ENCODE measurements around the gene JAG2.

JAG2 gene

DNA sequence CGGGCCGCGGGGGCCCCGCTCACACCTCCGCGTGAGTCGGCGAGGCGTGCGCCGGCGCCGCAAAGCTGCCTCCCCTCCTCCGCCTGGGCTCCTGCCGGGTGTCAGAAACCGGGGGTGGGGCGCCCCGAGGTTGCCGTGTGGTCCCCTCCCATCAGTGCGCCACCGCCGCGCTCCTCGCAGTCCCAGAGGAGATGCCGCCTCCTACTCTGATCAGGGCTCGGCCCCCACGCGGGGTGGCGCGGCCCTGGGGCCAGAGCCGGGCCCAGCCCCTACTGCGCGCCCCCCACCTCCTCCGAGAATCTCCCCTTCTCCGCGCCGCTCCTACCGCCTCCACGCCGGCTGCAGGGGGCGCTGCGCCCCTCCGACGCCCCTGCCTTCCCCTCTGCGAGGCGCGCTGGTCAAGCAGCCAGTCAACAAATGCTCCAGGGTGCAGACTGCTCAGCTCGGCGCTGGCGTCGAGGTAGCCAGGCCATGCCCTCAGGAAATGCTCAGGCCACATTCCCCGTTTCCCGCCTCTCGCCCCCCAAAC is 467 bp upstream of the JAG2 start:
- Mint-ChIP-seq H3K4me1 (ENCODE audit: low read depth) (peaks cover 11% of the 10 kb centered on the region), H3K27me3 (ENCODE audit: low read depth) (peaks cover 20% of the 10 kb centered on the region), H3K27ac (no peak overlapping the region), H3K9me3 (no peaks in the 10 kb centered on the region), H3K4me3 (peak overlapping the region; percentile 67), H3K36me3 (ENCODE audit: low read depth) (no peaks in the 10 kb centered on the region)

DNA sequence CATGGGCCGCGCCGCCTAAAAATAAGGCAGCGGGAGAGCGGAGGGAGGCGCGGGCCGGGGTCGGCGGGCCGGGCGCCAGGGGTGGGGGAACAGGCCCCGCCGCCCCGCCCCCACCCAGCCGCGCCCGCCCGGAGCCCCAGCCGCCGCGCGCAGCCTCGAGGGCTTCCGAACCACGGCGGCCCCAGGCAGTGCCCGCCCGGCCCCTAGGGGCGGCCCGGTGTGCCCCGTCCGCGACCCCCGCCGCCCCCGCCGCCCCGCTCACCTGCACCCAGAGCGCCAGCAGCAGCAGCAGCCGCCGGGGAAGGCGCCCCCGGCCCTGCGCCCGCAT is 519 bp downstream of the JAG2 start:
- Mint-ChIP-seq H3K4me3 (peak overlapping the region; percentile 14), H3K27ac (no peak overlapping the region), H3K4me1 (ENCODE audit: low read depth) (peaks cover 11% of the 10 kb centered on the region), H3K9me3 (no peaks in the 10 kb centered on the region), H3K27me3 (ENCODE audit: low read depth) (peaks cover 20% of the 10 kb centered on the region), H3K36me3 (ENCODE audit: low read depth) (no peaks in the 10 kb centered on the region)

DNA sequence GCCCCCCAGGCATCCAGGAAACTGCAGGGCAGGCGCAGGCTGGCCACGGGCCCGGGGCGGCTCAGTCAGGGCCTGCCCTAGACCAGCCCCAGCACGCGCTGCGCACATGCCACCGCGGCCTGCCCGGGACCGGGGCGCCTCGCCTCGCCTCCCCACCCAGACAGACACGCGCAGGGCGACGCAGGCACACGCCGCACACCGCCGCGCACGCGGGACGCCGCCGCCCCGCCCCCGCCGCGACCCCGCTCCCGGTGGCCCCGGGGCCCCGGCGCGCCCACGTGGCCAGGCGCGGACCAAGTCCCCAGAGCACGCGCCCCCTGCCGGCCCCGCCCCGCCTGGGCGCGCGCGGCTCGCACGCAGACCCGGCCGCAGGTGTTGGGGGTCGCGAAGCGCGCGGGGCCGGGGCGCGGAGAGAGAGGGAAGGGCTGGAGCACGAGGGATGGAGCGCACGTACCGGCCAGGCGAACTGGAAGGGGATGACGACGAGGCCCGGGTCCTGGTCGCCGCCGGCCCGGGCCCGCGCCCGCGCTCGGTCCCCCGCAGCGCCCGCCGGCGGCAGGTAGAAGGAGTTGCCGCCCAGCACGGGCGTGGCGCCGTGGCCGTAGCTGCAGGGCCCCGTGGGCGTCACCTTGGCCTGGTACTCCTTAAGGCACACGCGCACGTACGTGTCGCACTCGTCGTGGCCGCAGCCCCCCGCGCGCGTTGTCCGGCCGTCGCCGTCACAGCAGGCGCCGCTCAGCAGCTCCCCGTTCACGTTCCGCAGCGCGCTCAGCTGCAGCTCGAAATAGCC is 1.1 kb downstream of the JAG2 start:
- no peaks in the 10 kb centered on the region for H3K9me3 Mint-ChIP-seq
- no peak overlapping the region for H3K27ac Mint-ChIP-seq
- no peaks in the 10 kb centered on the region for H3K36me3 Mint-ChIP-seq (ENCODE audit: low read depth)
- peaks cover 11% of the 10 kb centered on the region for H3K4me1 Mint-ChIP-seq (ENCODE audit: low read depth)
- H3K27me3 Mint-ChIP-seq (ENCODE audit: low read depth): peaks cover 20% of the 10 kb centered on the region
- peak overlapping the region; percentile 14 for H3K4me3 Mint-ChIP-seq

DNA sequence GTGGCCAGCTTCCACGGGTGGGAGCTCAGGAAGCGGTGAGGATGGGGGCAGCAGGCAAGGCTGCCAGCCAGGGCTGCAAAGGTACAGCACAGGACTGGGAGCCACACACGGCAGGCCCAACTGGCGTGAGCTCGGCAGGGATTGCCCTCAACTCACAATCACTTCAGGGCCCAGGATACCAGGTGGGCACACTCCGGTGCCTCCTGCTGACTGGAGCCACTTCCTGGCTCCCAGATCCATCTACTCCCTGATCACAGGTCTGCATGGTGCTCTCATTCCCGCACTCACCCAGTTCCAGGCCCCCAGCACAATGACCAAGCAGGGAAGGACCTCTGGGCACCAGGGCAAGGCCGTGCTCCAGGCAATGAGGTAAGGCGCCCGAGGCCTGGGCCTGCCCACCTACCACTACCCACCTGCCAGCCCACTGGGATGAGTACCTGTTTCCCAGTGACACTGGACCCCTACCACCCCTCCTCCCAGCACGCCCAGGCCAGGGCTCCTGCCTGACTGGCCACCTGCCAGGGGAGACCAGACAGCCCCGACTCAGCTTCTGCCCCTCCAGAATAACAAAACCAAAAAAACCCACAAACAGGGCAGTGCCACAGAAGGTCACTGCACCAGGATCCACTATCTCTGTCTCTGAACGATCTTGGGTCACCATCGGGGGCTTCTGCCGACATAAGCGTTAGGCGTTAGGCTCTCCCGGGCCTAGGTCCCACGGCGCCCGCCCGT is 1.8 kb downstream of the JAG2 start:
- no peak overlapping the region for H3K27ac Mint-ChIP-seq
- peaks cover 17% of the 10 kb centered on the region for H3K27me3 Mint-ChIP-seq (ENCODE audit: low read depth)
- H3K4me1 Mint-ChIP-seq (ENCODE audit: low read depth): peaks cover 9% of the 10 kb centered on the region
- no peaks in the 10 kb centered on the region for H3K9me3 Mint-ChIP-seq
- no peaks in the 10 kb centered on the region for H3K36me3 Mint-ChIP-seq (ENCODE audit: low read depth)
- peak overlapping the region; percentile 14 for H3K4me3 Mint-ChIP-seq

DNA sequence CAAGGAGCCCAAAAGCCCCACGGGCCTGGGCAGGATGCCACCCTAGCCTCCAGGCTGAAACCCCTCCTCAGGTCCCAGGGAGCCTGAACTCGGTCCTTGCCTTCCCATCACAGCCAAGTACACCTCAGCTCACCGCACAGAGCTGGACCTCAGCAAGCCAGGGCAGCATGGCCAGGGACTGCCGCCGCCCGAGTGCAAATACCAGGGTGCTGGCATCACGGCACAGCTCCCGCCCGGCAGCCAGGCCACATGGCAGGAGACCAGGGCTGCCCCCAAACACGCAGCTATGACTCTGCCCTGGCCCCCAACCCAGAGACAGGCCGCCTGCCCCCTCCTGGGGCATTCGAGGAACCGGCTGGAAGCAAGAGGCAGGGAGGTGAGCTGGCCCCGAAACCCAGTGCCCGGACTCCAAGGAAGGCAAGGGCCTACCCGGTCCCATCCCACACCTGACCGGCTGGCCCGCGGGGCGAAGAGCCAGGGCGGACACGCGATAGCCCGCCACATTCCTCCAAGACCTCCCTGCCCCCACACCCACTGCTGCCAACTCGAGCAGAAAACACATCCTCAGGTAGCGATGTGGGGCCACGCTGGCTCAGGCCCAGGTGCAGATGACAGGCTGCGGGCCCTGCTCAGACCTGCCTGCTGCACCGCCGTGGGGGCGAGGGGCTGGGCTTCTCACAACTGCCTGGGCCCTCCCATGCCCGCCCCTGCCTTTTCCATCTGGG is 2.7 kb downstream of the JAG2 start:
- H3K36me3 Mint-ChIP-seq (ENCODE audit: low read depth): no peaks in the 10 kb centered on the region
- no peaks in the 10 kb centered on the region for H3K9me3 Mint-ChIP-seq
- H3K27me3 Mint-ChIP-seq (ENCODE audit: low read depth): peaks cover 17% of the 10 kb centered on the region
- no peak overlapping the region for H3K4me3 Mint-ChIP-seq
- no peak overlapping the region for H3K27ac Mint-ChIP-seq
- H3K4me1 Mint-ChIP-seq (ENCODE audit: low read depth): peaks cover 9% of the 10 kb centered on the region

DNA sequence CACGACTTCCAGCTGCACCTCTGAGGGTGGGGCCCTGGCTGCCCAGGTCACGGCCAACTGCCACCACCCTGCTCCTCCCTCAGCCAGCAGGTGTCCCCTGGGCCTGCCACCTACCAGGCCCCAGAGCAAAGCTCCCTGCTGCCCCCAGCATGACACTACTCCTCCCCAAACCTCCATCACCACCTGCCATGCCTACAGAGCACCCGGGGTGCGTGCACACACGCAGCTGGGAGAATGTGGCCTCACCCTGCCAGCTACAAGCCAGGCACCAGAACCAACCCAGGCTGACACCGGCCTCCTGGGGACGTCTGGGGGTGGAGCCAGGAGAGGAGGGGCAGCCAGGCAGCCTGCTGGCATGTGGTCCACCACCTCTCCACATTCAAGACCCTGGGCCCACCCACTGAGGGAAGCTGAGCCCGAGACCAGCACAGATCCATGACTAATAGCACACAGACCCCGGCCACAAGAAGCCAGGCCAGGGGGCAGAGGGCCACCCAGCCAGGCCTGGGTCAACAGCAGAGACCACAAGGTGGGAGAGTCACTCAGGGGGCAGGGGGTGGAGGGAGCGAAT is 3.4 kb downstream of the JAG2 start:
- Mint-ChIP-seq H3K27ac (no peak overlapping the region), H3K27me3 (ENCODE audit: low read depth) (peaks cover 17% of the 10 kb centered on the region), H3K9me3 (no peaks in the 10 kb centered on the region), H3K36me3 (ENCODE audit: low read depth) (no peaks in the 10 kb centered on the region), H3K4me1 (ENCODE audit: low read depth) (peaks cover 5% of the 10 kb centered on the region), H3K4me3 (no peak overlapping the region)

DNA sequence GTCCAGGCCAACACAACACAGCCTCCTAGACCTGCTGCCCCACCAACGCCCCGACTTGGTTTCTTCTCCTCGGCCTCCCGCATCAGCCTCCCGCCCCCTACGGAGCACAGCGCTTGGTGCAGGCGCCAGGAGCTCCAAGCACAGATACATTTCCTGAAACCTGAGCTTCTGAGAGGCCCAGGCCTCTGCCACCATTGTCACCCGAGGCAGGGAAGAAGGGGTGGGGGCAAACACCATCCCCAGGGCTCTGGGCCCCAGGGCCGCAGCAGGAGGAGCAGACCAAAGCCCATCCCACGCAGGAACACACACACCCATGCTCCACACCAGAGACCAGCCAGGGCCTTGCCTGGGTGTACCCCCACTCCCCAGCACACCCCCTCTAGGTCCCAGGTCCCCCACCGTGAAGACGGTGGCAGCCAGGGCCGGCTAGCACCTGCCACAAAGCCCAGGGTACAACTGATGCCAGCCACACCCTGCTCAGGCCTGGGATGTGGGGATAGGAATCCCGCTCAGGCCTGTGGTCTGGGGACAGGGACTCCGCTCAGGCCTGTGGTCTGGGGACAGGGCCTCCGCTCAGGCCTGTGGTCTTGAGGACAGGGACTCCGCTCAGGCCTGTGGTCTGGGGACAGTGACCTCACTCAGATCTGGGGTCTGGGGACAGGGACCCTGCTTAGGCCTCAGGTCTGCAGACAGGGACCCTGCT is 5.4 kb downstream of the JAG2 start:
- Mint-ChIP-seq H3K36me3 (ENCODE audit: low read depth) (no peaks in the 10 kb centered on the region), H3K27ac (no peak overlapping the region)

DNA sequence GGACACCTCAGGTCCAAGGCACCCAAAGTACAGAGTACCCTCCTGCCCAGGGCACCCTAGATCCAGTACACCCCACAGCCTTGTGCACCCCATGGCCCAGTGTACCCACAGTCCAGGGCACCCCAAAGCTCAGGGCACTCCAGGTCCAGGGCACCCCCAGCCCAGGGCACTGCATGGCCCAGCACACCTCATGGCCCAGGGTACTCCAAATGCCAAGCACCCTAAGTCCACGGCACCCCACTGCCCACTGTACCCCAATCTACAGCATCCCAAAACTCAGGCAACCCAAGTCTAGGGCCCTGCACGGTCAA is 6.0 kb downstream of the JAG2 start:
- Mint-ChIP-seq H3K9me3 (no peaks in the 10 kb centered on the region), H3K4me1 (ENCODE audit: low read depth) (no peaks in the 10 kb centered on the region), H3K36me3 (ENCODE audit: low read depth) (no peaks in the 10 kb centered on the region), H3K4me3 (no peak overlapping the region), H3K27ac (no peak overlapping the region), H3K27me3 (ENCODE audit: low read depth) (peaks cover 8% of the 10 kb centered on the region)

More for the DNA sequence above, 5.4 kb downstream of the JAG2 start:
- Mint-ChIP-seq H3K27me3 (ENCODE audit: low read depth) (peaks cover 8% of the 10 kb centered on the region), H3K4me1 (ENCODE audit: low read depth) (no peaks in the 10 kb centered on the region), H3K9me3 (no peaks in the 10 kb centered on the region), H3K4me3 (no peak overlapping the region)

DNA sequence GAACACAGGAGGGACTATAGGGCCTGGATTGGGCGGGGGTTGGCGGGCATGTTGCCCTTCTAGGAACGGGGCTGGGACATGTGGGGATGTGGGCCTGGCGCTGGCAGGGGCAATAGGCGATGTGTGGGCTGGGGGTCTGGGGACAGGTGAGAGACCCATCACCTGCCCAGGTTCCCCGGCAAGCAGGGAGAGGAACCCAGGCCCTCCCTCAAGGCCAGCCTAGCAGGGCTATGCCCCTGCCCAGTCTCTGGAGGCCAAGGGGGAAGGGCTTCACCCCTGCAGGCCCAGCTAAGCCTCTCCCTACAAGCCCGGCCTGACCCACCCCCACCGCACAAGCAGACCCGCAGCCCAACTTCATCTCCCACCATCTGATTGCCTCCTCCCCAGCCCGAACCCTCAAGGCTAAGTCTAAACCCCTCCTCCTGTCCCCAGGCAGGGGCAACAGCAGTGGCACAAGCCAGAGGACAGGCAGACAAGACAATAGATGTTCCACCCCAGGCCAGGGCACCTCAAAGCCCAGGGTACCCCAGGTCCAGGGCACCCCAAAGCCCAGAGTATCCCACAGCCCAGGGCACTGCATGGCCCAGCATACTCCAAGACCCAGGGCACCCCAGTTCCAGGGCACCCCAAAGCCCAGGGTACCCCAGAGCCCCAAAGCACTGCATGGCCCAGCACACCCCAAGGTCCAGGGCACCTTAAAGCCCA is 6.5 kb downstream of the JAG2 start:
- Mint-ChIP-seq H3K27me3 (ENCODE audit: low read depth) (peaks cover 8% of the 10 kb centered on the region), H3K4me3 (no peak overlapping the region), H3K4me1 (ENCODE audit: low read depth) (no peaks in the 10 kb centered on the region), H3K9me3 (no peaks in the 10 kb centered on the region), H3K36me3 (ENCODE audit: low read depth) (no peaks in the 10 kb centered on the region), H3K27ac (no peak overlapping the region)

DNA sequence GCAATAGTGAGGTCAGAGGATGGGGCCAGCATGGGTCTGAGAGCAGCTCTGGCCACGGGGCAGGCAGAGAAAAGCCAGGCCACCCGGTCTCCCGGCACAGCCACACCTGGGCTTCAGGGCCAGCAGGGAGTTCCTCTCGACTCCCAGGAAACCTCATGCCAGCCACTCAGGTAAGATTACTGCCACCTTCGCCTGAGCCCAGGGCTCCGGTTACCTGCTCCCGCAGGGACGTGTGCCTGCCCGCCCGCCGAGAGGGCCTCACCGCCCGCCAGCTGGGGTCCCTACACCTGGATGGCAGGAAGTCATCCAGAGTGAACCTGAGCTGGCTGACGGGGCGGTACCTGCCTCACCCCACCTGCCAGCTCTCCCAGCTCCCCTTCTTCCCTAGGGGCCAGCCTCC is 7.3 kb downstream of the JAG2 start:
- Mint-ChIP-seq H3K27ac (no peak overlapping the region), H3K36me3 (ENCODE audit: low read depth) (no peaks in the 10 kb centered on the region), H3K9me3 (no peaks in the 10 kb centered on the region), H3K4me3 (no peak overlapping the region), H3K27me3 (ENCODE audit: low read depth) (peaks cover under 1% of the 10 kb centered on the region), H3K4me1 (ENCODE audit: low read depth) (no peaks in the 10 kb centered on the region)

DNA sequence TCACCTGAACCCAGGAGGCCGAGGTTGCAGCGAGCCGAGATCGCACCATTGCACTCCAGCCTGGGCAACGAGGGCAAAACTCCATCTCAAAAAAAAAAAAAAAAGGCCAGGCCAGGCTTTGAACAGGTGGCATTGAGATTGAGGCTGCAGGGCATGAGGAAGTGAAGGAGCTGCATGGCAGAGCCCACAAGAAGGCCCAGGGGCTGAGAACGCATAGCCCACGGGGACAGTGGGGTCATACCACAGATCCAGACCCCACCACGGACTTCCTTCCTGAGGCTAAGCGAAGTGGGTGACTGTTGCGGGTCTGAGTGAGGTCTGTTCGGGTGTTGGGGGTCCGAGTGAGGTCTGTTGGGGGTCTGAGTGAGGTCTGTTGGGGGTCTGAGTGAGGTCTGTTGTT is 7.8 kb downstream of the JAG2 start:
- Mint-ChIP-seq H3K27me3 (ENCODE audit: low read depth) (no peaks in the 10 kb centered on the region), H3K27ac (no peak overlapping the region), H3K9me3 (no peaks in the 10 kb centered on the region), H3K4me1 (ENCODE audit: low read depth) (no peaks in the 10 kb centered on the region), H3K4me3 (no peak overlapping the region), H3K36me3 (ENCODE audit: low read depth) (no peaks in the 10 kb centered on the region)

DNA sequence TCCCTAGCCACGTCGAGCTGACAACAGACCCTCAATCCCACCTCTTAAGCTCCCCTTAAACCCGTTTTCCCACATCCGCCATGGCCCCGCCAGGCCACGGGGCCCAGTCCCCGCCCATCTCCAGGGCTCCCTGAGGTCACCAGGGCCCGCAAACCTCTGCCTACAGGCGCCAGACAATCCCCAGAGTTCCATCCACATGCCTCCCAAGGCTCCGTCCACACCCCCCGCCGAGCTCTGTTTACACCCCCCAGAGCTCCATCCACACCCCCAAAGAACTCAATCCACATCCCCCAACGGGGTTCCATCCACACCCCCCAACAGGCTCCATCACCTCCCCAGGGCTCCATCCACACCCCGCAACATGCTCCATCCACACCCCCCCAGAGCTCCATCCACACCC is 9.2 kb downstream of the JAG2 start:
- Mint-ChIP-seq H3K27me3 (ENCODE audit: low read depth) (no peaks in the 10 kb centered on the region), H3K27ac (no peak overlapping the region), H3K9me3 (no peaks in the 10 kb centered on the region), H3K4me1 (ENCODE audit: low read depth) (no peaks in the 10 kb centered on the region), H3K4me3 (no peak overlapping the region), H3K36me3 (ENCODE audit: low read depth) (no peaks in the 10 kb centered on the region)

DNA sequence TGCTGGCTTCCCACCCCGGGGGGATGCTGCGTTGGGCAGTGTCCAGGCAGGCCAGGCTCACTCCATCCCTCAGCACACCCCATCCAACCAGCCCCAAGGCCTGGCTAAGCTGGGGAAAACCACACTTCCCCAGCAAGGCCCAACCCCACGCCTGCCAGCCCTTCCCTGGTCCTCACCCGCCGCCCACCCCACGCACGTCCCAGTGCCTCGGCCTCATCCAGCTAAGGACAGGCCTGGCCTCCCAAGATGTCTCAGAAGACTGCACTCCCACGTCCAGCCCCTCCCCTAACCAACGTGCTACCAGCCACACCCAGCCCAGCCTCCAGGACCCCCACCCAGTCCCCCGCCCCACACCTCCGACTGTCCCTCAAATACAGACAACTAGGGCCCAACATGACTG is 9.8 kb downstream of the JAG2 start:
- Mint-ChIP-seq H3K27me3 (ENCODE audit: low read depth) (no peaks in the 10 kb centered on the region), H3K9me3 (no peaks in the 10 kb centered on the region), H3K27ac (no peak overlapping the region), H3K4me1 (ENCODE audit: low read depth) (no peaks in the 10 kb centered on the region), H3K36me3 (ENCODE audit: low read depth) (no peaks in the 10 kb centered on the region), H3K4me3 (no peak overlapping the region)

DNA sequence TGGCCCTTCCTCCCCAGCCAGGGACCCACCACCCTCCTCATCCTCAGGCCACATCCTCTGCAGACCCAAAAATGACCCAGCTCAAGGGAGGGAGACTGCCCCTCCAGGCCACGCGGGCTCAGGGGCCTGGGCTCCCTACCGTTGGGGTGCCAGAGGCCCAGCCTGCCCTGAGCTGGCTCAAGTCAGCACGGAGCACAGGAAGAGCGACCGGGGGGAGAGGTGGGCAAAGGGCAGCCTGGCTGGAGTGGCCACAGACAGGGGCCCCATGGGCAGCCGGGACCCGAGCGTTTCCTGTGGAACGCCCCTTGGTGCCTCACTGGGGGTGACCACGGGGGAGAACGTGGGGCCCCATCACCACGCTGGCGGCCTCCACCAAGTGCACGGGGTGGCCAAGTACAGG is 10.7 kb downstream of the JAG2 start:
- Mint-ChIP-seq H3K36me3 (ENCODE audit: low read depth) (no peaks in the 10 kb centered on the region), H3K27ac (no peak overlapping the region), H3K4me1 (ENCODE audit: low read depth) (no peaks in the 10 kb centered on the region), H3K9me3 (no peaks in the 10 kb centered on the region), H3K27me3 (ENCODE audit: low read depth) (no peaks in the 10 kb centered on the region), H3K4me3 (no peak overlapping the region)

All from T-helper 1 cell treated with Interleukin-12 subunit alpha and Interleukin-12 subunit beta and Interleukin-4 antibody, amounts not matched to agents 30 μg/mL and 1 μg/mL, for 36 hours (primary cell).